GM21717 (cell line): ENCODE measurements around the gene ZHX3.

Source experiments
- ATAC-seq: cut with Tn5 transposase; IDR thresholded peaks from one replicate; pipeline ENCODE4 v1.9.1; 2021; ENCODE audit warnings: mild to moderate bottlenecking, moderate library complexity; ENCODE audit not compliant: unreplicated experiment

Gene ZHX3

DNA sequence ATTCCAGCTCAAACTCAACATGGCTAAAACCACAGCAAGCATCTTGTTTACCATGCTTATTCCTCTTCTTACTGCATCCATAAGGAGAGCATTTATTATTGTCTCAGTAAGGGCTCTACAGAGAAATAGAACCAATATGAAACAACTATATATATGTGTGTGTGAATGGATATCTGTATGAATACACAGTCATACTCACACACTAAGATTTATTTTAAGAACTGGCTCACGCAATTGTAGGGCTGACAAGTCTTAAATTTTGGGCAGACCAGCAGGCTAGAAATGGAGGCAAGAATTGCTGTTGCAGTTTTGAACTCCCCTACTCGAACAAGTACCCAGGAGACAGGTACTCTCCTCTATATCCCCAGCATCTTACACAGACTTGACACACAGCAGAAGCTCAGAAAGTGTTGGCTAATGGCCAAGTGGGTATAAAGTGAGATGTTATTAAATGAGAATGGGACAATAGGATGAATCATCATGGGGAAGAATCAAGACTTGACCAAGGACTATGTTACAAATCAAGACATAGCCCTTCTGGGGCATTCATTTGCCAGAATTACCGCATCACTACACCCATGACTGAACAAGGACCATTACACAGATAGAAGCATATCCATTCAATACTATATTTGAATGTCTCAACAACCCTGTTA lies 13.0 kb downstream of the ZHX3 start:
- no peak for ATAC-seq

DNA sequence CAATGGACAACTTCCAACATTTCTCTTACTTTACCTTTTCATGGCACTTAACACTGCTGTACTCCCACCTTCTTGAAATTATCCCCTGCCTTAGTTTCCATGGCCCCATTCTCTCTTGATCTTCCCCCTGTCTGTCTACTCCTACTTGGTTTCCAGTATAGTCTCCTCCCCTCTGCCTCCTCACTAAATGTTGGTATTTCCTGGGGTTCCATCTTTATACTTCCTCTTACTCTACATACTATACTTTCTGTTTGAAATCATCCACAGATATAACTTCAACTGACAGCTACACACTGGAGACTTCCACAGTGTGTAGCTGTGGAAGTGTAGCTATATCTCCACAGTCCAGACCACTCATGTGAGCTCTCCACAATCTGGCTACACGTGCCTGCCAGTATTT lies 13.5 kb downstream of the ZHX3 start:
- no peak for ATAC-seq

DNA sequence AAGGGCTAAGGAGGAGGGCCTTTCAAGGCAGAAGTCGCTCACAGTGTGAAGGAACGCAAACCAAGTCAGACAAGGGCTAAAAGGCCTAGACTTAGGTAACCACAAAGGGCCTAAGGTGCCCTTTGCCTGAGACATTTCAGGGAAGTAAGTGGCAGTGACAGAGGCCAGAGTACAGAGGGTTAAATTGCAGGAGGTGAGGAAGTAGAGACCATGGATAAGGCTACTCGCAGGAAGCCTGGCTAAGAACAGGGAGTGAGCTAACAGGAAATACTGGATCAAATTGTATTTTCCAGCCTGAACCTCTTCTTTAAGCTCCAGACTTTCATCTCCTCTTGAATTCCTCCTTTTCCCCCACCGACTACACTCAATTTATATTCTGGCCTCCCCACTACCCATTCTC lies 16.6 kb downstream of the ZHX3 start:
- no peak for ATAC-seq

- no peak for ATAC-seq
Observed at GRCh38 chr20:41300383-41300782, 17.1 kb downstream of the ZHX3 start.

- no peak for ATAC-seq
Observed at GRCh38 chr20:41299899-41300298, 17.6 kb downstream of the ZHX3 start.

- no peak for ATAC-seq
Observed at GRCh38 chr20:41293269-41294037, 24.1 kb downstream of the ZHX3 start.

- ATAC-seq = no peak
Observed at GRCh38 chr20:41290804-41291389, 26.6 kb downstream of the ZHX3 start.

- ATAC-seq = no peak
Observed at GRCh38 chr20:41287327-41287726, 30.2 kb downstream of the ZHX3 start.

DNA sequence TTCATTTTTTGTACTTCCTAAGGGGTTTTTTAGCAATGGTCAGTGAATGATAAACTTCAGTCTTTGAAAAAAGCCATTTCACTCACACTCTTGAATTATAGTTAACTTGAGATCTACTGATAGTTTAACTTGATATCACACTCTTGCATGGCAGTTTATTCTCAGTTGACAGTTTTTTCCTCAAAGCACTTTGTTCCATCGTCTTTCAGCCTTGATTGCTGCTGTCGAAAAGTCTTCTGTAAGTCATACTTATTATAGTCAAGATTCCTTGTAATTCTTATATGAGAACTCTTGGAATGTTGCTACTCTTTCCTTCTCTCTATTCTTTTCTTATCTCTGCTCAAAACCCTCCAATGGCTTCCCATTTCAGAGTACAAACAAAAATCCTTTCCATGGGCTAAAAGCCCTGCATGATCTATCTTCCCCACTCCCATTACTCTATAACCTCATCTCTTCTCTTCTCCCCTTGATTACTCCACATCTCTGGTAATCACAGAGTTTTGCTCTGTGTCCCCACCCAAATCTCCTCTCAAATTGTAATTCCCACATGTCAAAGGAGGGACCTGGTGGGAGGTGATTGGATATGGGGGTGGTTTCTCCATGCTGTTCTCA lies 31.2 kb downstream of the ZHX3 start:
- no peak for ATAC-seq

DNA sequence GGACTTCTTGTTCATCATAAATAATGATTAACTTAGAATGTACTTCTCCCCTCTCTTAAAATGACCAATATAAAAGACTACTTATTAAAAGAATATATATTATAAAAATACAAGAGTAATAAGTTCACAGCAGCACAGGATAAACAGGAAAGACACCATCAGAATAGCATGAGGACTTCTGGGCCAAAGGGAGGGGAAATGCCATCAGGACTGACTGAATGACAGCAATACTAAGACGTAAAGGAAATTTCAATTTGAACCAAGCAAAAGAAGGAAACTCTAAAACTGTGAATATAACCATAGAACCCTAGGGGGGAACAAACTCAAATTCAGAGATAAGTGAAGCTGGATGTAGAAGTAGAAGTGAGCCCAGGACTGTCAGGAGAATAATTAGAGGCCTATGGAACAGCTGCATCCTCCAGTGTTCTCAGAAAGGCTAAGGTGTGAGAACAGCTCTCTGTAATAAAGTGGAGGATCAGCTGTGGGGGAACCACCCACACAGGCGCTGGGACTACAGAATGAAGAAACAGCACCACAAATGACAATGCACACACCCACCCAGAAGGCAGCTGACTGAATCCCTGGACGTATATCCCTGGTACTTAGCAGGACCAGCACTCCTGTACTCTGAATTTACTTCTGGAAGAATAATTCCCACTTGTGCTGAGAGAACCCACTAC lies 37.8 kb downstream of the ZHX3 start:
- ATAC-seq = no peak

- no peak for ATAC-seq
Observed at GRCh38 chr20:41278936-41279335, 38.6 kb downstream of the ZHX3 start.

- ATAC-seq = no peak
Observed at GRCh38 chr20:41277049-41277448, 40.5 kb downstream of the ZHX3 start.

DNA sequence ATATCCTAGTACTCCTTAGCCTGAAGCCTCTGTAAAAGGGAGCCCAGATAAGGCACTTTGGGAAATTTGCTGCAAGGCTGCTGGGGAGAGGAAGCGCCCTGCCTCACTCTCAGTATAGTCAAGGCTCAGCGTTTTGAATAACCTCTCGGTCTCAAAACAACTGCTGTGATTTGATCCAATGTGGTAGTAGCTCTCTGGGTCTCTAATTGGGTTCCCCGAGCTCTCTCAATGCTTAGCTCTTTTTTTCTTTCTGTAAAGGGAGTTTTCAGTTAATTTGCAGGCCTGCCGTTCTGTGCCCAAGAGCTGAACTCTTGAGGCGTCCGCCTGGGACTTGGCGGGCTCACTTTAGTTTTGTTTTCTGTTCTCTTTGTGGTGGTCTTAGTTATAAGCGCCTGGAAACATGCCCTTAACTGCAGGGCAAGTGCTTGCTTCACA lies 41.2 kb downstream of the ZHX3 start:
- ATAC-seq = no peak

DNA sequence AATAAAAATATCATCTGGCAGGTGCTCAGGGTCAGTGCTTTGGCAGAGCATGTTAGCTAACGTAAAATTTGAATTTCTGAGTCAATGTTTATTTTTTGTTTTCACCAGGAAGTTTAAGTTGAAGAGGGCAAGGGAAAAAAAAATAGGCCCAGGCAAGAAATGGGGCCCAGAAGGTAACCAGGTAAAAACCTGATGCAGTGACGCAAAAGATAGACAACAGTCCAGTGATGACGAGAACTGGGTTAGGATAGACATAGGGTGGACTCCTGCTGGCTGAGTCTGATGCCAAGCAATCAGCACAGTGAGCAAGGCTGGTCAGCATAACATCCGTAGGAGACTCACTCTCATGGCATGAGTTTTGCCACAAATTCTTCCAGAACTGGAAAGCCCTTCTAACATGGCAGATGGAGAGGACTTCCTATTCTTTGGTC lies 42.2 kb downstream of the ZHX3 start:
- ATAC-seq = no peak

GRCh38 chr20:41274152-41274551 lies 43.4 kb downstream of the ZHX3 start:
- ATAC-seq = no peak

GRCh38 chr20:41273445-41273844 lies 44.1 kb downstream of the ZHX3 start:
- ATAC-seq = no peak

GRCh38 chr20:41272339-41272738 lies 45.2 kb downstream of the ZHX3 start:
- ATAC-seq = no peak

- no peak for ATAC-seq
Observed at GRCh38 chr20:41268917-41269652, 48.4 kb downstream of the ZHX3 start.

DNA sequence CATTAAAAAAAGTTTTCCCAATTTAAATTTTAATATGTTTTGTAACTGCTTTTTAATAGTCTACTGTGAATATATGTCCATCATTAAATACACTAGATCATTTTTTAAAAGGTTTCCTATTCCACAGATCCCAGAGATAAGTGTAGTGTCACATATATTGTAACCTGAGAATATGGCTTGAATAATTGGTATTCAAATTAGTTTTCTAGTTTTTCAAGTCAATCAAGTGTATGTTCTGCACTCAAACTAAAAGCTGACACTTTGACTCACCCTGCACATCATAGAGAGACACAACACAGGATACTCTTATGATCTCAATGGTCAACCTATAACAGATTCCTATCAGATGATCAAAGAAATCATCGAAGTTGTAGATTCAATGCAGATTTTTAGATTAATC lies 49.1 kb downstream of the ZHX3 start:
- no peak for ATAC-seq

DNA sequence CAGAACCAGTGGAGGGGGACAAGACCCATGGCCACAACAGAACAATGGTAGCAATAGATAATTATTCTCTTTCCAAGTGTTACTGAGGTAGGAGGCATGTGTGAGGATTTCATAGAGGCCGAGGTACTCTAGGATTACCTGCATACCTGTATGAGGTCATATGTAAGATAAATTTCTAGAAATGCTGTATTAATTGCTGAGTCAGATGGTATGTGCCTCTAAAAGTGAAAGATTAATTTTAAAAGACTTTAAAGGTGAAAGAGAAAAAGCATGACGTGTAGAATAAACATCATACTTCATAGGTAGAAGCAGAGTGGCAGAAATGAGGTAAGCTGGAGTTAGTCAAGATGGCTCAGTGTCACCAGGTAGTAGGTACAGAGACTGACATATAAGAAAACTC lies 51.6 kb downstream of the ZHX3 start:
- no peak for ATAC-seq
